T47D (cell line): ENCODE results near the gene GALP.
"Not testable (repeated sequence)": the region's sequence is repeated elsewhere in the genome, so short reads cannot be mapped to it uniquely, and the experiment has no call there.

Experiments used
- DNase-seq, 2 experiments: peaks; one replicate each; pipeline versions ENCODE4 v3.0.0 to v3.0.0-alpha.2; 2011 to 2012; ENCODE audit warnings: low read depth in 1 of 2, low spot score in 1 of 2
- JUND ChIP-seq: IDR thresholded peaks from 2 replicates; pipeline ENCODE4 v1.6.1; 2012; ENCODE audit warnings: low read depth
- in situ Hi-C: cut with HindIII; loops from 2 replicates; pipeline ENCODE4 v1.10.0; 2016; ENCODE audit warnings: low sequenced_read_pairs, low pct_unique_long_range_greater_than_20kb

The GALP gene

DNA sequence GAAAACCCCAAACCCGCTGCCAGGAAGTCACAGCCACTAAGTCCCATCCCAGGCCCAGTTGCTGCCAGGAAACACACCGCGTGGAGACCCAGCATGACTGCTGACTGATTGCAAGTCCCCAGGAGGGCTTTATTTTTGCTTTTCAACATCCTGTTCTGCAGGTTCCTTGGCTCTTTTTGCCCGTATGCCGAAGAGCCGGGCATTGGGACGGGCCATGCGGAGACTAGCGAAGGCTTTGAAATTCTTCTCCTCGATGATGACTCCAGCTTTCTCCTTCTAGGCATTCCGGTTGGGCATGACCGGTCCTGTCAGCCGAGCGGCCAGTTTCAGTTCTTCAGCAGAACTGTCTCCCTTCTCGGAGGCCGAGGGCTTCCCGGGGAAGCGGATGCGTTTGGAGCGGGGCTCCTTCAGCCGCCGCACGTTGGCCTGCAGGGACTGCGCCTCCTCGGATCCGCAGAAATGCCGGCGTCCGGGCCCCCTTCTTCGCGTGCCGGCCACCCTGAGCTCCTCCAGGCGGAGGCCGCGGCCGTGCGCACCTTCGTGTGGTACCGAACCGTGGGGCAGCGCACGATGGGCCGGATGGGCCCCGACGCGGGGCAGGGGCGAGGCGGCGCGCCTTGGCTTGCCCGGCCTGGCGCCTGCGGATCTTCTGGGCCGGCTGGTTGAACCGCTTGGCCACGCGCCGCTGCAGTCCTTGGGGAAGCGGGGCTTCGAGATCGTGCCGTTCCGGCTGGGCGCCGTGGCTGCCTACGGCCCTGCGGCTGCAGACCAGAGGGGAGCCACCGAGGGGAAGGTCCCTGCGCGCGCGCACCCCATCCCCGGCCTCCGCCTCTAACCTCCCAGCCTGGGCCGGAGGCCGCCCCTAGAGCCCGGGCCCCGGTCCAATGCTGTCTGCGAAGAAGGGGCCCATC lies 41.5 kb downstream of the GALP start:
- no peak for TF ChIP-seq JUND
- DNase-seq: no peak
- in situ Hi-C loops: no loop called here

DNA sequence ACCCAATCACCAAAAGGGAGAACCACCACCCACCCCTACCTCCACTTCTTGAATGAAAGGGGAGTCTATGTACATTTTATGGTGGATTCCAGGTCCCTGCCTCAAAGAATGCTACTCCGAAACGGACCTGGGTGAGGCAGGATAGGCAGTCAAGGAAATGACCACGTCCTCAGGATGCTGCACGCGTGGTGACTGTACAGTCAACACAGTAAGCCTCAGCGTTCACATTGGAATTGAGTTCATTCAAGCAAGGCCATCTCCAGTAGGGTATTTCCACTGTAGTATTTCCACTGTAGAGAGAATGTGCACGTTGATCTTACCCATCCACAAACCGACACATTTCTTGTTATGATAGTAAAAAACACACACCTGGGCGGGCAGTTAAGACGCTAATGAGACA lies 43.2 kb downstream of the GALP start:
- in situ Hi-C loops: no loop called here
- no peak for DNase-seq
- no peak for TF ChIP-seq JUND

DNA sequence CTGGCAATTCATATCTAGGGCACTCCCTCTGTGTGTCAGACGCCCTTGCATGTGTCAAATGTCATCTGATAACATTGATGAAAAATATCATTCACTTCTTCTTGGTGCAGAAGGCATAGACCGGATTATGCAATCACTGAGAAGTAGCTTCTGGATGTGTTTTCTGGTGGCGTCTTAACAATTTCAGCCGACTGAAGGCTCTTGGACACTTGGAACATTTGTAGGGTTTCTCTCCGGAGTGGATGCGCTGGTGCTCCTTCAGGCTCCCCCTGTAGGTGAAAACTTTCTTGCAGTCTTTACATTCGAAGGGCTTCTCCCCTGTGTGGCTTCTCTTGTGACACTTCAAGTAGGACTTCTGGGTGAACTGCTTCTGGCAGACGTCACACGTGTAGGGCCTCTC lies 45.6 kb downstream of the GALP start:
- in situ Hi-C loops: not testable (repeated sequence)
- DNase-seq: peak in 1 of 2 experiments; percentile 45

GRCh38 chr19:56221851-56222250 lies 46.0 kb downstream of the GALP start:
- DNase-seq: no peak
- in situ Hi-C loops: no loop called here
- no peak for TF ChIP-seq JUND

DNA sequence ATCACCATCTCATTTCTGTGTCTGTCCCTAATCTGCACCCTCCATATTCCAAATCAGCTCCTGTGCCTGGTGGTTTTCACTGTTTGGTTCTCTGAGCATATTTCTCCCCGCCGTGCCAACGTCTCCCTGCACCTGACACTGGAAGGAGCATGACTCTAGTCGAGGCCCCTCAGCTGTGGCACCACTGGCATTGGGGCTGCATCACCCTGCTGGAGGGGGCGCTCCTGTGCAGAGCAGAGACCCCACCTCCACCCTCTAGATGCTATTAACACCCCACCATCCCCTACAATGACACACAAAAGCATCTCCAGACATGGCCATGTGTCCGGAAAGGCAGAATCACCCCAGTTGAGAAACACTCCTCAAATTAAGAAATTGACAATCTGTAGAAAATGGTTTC lies 47.1 kb downstream of the GALP start:
- TF ChIP-seq JUND: no peak
- no peak for DNase-seq
- in situ Hi-C loops: no loop called here

- TF ChIP-seq JUND: no peak
- in situ Hi-C loops: no loop called here
- DNase-seq: no peak
Measured at GRCh38 chr19:56223481-56223880, 47.7 kb downstream of the GALP start.
